CD4-positive, alpha-beta T cell treated with Interleukin-21 for 1 hour (primary cell): ENCODE results near the gene GATAD2A.

Source experiments
- DNase-seq: peaks from one replicate; pipeline ENCODE4 v3.0.0-alpha.2; 2020

Gene GATAD2A

GRCh38 chr19:19490214-19490968 is 84.9 kb downstream of the GATAD2A start:
- peak; percentile 89 for DNase-seq

GRCh38 chr19:19491321-19492025 is 86.0 kb downstream of the GATAD2A start:
- no peak for DNase-seq

GRCh38 chr19:19492026-19492610 is 86.6 kb downstream of the GATAD2A start:
- no peak for DNase-seq

GRCh38 chr19:19493841-19494546 is 88.5 kb downstream of the GATAD2A start:
- DNase-seq: no peak

GRCh38 chr19:19495614-19496603 is 90.4 kb downstream of the GATAD2A start:
- no peak for DNase-seq

- DNase-seq: no peak
Observed at GRCh38 chr19:19498255-19498991, 92.9 kb downstream of the GATAD2A start.

GRCh38 chr19:19499272-19499995 is 94.0 kb downstream of the GATAD2A start:
- no peak for DNase-seq

- DNase-seq: no peak
Observed at GRCh38 chr19:19500975-19501644, 95.6 kb downstream of the GATAD2A start.

- no peak for DNase-seq
Observed at GRCh38 chr19:19501798-19502197, 96.3 kb downstream of the GATAD2A start.

- no peak for DNase-seq
Observed at GRCh38 chr19:19502281-19502680, 96.8 kb downstream of the GATAD2A start.

GRCh38 chr19:19502808-19503602 is 97.5 kb downstream of the GATAD2A start:
- no peak for DNase-seq

GRCh38 chr19:19504754-19505668 is 99.5 kb downstream of the GATAD2A start:
- no peak for DNase-seq

GRCh38 chr19:19505669-19506326 is 100.3 kb downstream of the GATAD2A start:
- DNase-seq: no peak

- no peak for DNase-seq
Observed at GRCh38 chr19:19506592-19506991, 101.1 kb downstream of the GATAD2A start.

- no peak for DNase-seq
Observed at GRCh38 chr19:19507354-19507753, 101.9 kb downstream of the GATAD2A start.

- no peak for DNase-seq
Observed at GRCh38 chr19:19508217-19508616, 102.7 kb downstream of the GATAD2A start.

- DNase-seq: no peak
Observed at GRCh38 chr19:19510432-19510831, 105.0 kb downstream of the GATAD2A start.

- no peak for DNase-seq
Observed at GRCh38 chr19:19513682-19514081, 108.2 kb downstream of the GATAD2A start.
